Right ventricle myocardium inferior (tissue), 1 donor: ENCODE measurements around the gene CDC20B. TPM values are rescaled to one million over a fixed set of nuclear protein-coding genes. Genes with fewer than 3 reads are reported as not detected.

Source experiments
- ATAC-seq: fragments of 200-7000 bp; cut with Tn5 transposase; one replicate; pipeline ENCODE4 v1.9.1; 2020; ENCODE audit warnings: mild to moderate bottlenecking, moderate library complexity
- DNase-seq: peaks from one replicate; pipeline ENCODE4 v3.0.0; 2021; ENCODE audit errors: missing footprints
- intact Hi-C: fragments of 100-400 bp; cut with DNase I; formaldehyde crosslinking; loops from one replicate; pipeline ENCODE4 v1.11.0; 2022
- long read RNA-seq: library from polyadenylated mRNA; unstranded; transcript quantifications from one replicate; pipeline ENCODE4 v2.0.0, GENCODE V29; 2021
- total RNA-seq: library from RNA; stranded (reverse); fragmentation: NEBNext Ultra II Directional; extraction: Animal tissue kit (Norgen Biotek cat#: 25700); gene quantifications from one replicate; pipeline ENCODE4 v1.2.1, GENCODE V29; 2021
- donor health status: DM: no; HTN: yes; CAD: no; lungs with severe emphysema.

Gene CDC20B
- not detected for total RNA-seq
- long read RNA-seq = 0 reads

- peak; percentile 87 for DNase-seq
- peak; percentile 95 for ATAC-seq
- intact Hi-C loops = no loop called here
Measured at GRCh38 chr5:55172937-55173686, at the start of gene CDC20B. TSS of gene CDC20B (minus strand) at chr5:55173177. CDS start at chr5:55173000, 177 bp downstream.

- intact Hi-C loops = loop anchor here (5.0 kb wide), 1 partner anchor 45 kb away; no protein-coding TSS in a partner anchor
- no peak for ATAC-seq
- DNase-seq = no peak
Measured at GRCh38 chr5:55222092-55222984, 49.4 kb upstream of the CDC20B start.

GRCh38 chr5:55220433-55221185, 47.6 kb upstream of the CDC20B start:
- no peak for ATAC-seq
- DNase-seq = no peak
- intact Hi-C loops = loop anchor here (5.0 kb wide), 1 partner anchor 43 kb away; no protein-coding TSS in a partner anchor

GRCh38 chr5:55219770-55220169, 46.8 kb upstream of the CDC20B start:
- ATAC-seq (no peak), DNase-seq (no peak)
- intact Hi-C loops = loop anchor here (5.0 kb wide), 1 partner anchor 42 kb away; no protein-coding TSS in a partner anchor

DNA sequence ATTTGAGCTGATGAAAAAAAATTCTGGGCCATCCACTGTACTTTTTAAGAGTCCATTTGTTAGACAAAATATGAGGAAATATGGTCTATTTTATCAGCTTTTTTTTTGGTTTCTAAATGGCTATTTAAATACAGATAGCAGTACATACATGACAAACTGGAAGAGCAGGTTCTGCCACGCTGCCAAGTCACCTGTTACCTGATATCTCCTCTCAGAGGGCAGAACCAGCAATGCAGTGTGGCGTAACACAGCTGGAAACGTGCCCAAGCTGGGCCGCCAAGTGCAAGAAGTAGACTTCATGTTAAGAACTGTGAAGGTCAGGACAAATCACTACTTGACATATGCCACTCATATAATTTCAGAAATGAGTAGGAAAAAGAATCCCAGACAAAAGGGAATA, 46.0 kb upstream of the CDC20B start:
- intact Hi-C loops = no loop called here
- DNase-seq (no peak), ATAC-seq (no peak)

DNA sequence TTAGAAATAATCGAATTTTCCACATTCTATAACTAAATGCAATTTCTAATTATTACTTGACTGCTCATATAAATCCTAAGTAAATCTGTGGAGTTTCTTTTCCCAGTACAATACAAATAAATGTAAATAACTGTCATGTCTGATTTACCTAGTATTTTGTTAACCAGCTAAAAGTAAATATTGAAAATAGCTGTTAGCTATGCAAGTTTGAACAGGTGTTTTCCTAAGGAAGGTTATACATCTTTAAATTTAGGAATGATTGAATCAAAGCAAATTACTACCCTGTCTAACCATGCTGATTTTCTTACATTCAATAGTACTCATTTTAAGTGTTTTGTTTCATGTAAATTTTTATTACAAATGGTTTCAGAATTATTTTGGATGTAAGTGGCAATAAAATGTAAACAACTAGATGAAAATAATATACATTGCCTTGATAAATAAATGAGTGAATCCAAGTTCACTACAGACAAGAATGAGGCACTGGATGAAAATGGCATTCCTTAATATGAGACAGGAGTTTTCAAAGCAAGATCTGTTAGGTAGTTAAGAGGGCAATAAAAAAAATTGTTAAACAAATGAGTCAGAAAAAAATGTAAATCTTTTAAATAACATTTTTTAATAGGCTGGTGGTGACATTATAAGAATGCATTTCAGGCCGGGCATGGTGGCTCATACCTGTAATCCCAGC, 38.4 kb upstream of the CDC20B start:
- ATAC-seq (no peak), DNase-seq (no peak)
- intact Hi-C loops = no loop called here

- no peak for DNase-seq
- ATAC-seq = no peak
- intact Hi-C loops = no loop called here
Measured at GRCh38 chr5:55205001-55205400, 32.0 kb upstream of the CDC20B start.

- no peak for ATAC-seq
- no peak for DNase-seq
- intact Hi-C loops = no loop called here
Measured at GRCh38 chr5:55191165-55191564, 18.2 kb upstream of the CDC20B start.

DNA sequence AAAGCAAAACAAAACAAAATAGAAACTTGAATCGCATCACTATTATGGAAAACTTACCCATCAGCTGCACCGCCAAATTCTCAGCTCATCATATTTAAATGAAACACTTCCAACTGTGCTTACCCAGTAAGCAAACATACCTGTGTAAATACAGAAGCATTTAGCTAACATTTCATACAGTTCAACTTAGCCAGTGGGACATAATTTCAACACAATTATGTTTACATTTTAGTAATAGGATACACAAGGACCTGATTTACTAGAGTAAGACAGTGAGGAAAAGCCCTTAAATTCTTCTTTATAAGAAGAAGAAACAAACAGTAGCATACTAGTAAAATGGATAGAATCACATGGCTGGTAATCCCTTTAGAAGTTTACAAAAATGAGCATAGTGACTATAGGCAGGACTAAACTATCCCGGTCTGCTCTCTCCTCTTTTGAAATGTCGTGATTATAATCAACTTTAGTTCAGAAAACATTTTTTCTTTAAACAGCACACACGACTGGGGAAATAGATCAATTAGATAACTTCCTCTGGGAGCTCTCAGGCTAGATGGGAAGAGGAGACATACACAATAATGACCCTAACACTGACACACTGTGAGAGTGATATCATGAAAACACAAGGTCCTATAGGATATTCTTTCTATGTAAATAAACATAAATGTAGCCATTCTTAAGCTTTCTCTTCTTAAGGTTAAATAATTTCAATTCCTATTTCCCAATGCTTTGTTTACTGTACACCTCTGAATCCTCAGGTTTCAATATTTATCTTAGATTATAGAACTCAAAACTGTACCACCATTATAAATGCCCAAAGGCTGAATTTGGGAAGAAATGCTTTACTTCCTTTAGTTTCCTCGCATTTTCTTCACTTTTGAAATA, 15.9 kb upstream of the CDC20B start:
- DNase-seq (no peak), ATAC-seq (no peak)
- intact Hi-C loops = no loop called here

DNA sequence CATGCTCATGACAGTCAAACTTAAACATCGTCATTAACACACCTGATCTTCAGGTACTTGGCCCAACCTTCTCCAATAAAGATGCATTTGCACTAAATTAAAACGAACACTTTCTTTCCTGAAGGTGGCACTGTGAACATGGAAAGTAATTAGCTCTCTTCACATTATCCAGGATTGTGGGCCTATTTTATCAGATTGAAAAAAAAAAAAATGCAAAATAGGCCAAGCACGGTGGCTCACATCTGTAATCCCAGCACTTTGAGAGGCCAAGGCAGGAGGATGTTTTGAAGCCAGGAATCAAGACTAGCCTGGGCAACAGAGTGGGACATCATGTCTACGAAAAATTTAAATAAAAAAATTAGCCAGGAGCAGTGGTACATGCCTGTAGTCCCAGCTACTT, 14.4 kb upstream of the CDC20B start:
- DNase-seq (no peak), ATAC-seq (no peak)
- intact Hi-C loops = no loop called here

DNA sequence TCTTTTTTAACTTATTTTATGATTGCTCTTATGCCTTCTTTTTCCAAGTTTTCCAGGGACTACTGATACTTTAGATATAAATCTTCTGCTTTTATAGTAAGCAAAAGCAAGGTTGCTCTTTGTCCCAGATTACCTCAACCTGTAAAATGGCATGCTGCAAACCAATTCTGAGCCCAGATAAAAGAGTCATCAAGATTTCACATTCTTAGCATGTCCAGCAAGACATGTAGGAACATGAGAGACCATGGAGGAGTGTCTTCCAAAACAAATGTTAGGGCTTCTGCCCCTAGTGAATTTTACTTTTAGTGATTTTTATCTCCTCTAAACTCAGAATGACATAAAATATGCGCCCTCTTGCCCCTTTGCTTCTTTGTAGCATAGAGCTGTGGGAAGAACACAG, 7.0 kb upstream of the CDC20B start:
- intact Hi-C loops = no loop called here
- DNase-seq (no peak), ATAC-seq (no peak)

DNA sequence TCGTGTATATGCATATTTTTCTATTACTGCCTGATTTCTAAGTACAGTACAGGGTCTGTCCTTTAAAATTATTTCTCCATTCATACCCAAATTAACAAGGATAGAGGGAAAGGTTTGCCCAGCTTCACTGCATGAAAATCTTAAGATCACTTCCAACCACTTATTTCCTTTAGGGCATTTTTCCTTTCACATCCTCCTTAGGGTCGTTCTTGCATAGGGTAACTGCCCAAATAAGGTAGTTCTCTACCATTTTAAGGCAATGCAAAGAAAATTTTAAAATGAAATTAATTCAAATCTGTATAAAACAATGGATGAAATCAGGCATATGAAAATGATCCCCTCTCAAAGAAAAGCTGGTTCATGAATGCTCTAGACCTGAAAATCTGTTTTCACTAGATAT, 4.1 kb upstream of the CDC20B start:
- intact Hi-C loops = loop anchor here (5.0 kb wide), 1 partner anchor 45 kb away; no protein-coding TSS in a partner anchor
- ATAC-seq (no peak), DNase-seq (no peak)

DNA sequence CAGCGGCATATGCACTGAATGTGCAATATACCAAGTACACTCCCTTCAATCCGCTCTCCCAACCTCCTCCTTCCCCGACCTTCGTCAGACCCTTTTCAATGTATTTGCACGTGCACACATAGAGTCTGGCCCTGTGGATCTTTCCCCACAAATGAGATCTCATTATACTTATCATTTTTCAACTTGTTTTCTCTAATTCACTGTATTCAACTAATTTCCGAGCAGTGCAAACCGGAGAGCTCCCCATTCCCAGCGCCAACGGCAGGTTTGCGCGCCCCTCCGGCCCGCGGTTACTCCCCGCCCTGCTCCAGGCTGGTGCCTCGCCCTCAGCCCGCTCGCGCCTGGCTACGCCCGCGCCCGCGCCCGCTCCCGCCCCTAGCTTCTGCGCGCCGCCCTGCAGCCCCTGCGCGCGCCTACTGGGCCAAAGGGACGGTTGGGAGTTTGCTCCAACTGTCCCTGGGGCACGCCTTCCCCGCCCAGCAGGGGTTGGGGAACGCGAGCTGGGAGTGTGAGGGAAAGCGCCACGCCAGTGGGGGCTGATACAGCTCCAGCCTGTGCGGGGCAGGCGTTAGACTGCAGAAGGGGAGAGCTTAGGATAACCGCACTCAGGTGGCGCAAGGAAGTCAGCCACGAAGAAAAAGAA, 3.3 kb upstream of the CDC20B start:
- intact Hi-C loops = loop anchor here (5.0 kb wide), 1 partner anchor 46 kb away; no protein-coding TSS in a partner anchor
- ATAC-seq (peak; percentile 45), DNase-seq (peak; percentile 65)

GRCh38 chr5:55175781-55176175, 2.8 kb upstream of the CDC20B start:
- intact Hi-C loops = loop anchor here (5.0 kb wide), 1 partner anchor 47 kb away; no protein-coding TSS in a partner anchor
- no peak for ATAC-seq
- DNase-seq = no peak

GRCh38 chr5:55173687-55174230, 782 bp upstream of the CDC20B start:
- intact Hi-C loops = no loop called here
- no peak for ATAC-seq
- DNase-seq = no peak

DNA sequence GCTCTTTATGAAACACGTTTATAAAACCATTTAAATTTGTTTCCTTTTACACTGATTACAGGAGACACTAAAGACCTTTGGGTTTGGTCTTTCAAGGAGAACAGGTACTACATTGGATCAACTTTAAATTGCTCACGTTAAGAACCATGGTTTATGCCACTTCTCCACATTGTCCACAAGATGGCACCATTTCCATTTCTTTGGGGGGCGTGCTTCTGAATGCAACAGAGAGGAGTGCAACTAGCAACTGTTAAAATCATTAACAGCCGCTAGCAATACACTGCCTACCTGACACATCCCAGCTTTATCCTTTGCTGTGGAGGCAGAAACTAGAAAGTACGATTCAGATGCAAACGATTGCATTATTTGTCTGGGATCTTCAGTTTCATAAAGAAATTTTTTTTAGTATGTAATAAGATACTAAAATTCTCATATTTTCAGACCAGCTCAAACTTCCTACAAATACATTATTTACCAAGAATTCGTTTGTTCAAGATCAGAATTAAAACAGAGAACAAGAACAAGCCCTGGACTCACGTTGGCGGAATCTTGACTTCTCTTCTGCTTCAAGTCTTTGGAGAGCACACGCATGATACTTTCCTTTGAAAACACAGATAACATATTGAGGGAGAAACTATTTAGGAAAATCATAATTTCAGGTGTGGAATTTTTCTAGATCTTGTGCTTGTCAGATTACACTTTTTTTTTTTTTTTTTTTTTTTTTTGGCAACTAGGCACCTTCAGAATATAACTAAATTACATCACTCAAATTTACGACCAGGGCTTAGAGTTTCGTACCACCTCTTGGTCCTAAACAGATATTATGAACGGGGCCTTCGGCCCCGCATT, 702 bp downstream of the CDC20B start:
- intact Hi-C loops = no loop called here
- DNase-seq (no peak), ATAC-seq (peak; percentile 84)
